ENCODE measurements around the gene KRTAP12-4.
"Not testable (repeated sequence)": the region's sequence is repeated elsewhere in the genome, so short reads cannot be mapped to it uniquely, and the experiment has no call there.

KRTAP12-4 gene

GRCh38 chr21:44612029-44612486 is 42.4 kb downstream of the KRTAP12-4 start, which contains the start of gene KRTAP10-8:
TSS of gene KRTAP10-8 (plus strand) at chr21:44612079. CDS start at chr21:44612101, 22 bp downstream.
- no peak for DNase-seq (ENCODE audit: low read depth, low spot score)

- no peak for DNase-seq (ENCODE audit: low read depth, low spot score)
Observed at GRCh38 chr21:44611551-44611950, 42.9 kb downstream of the KRTAP12-4 start.

- DNase-seq (ENCODE audit: low read depth, low spot score) = not testable (repeated sequence)
Observed at GRCh38 chr21:44610157-44610843, 44.2 kb downstream of the KRTAP12-4 start.

GRCh38 chr21:44609193-44609592 is 45.3 kb downstream of the KRTAP12-4 start:
- no peak for DNase-seq (ENCODE audit: low read depth, low spot score)

- no peak for DNase-seq (ENCODE audit: low read depth, low spot score)
Observed at GRCh38 chr21:44606495-44606894, 48.0 kb downstream of the KRTAP12-4 start.

All from ELF-1 (cell line).